GM12891 (cell line): ENCODE measurements around the gene CATSPERE.

Experiments used
- PAX5 ChIP-seq: IDR thresholded peaks from 2 replicates; pipeline ENCODE4 v1.6.1; 2011; ENCODE audit warnings: low read length, moderate library complexity, mild to moderate bottlenecking; ENCODE audit not compliant: insufficient read depth, severe bottlenecking
- POLR2A ChIP-seq: IDR thresholded peaks from 2 replicates; pipeline ENCODE4 v1.6.1; 2011; ENCODE audit warnings: low read depth, low read length, control low read depth
- POLR2AphosphoS5 ChIP-seq: IDR thresholded peaks from 2 replicates; pipeline ENCODE4 v1.6.1; 2011; ENCODE audit warnings: low read depth, low read length, control low read depth
- POU2F2 ChIP-seq: IDR thresholded peaks from 2 replicates; pipeline ENCODE4 v1.6.1; 2011; ENCODE audit warnings: low read depth, mild to moderate bottlenecking, control low read depth, low read length, moderate library complexity
- SPI1 ChIP-seq: IDR thresholded peaks from 2 replicates; pipeline ENCODE4 v1.6.1; 2011; ENCODE audit warnings: low read depth, low read length, control low read depth
- TAF1 ChIP-seq: IDR thresholded peaks from 2 replicates; pipeline ENCODE4 v1.6.1; 2011; ENCODE audit warnings: low read depth, low read length, control low read depth

GRCh38 chr1:244636488-244637259 is 175.6 kb downstream of the CATSPERE start:
- TF ChIP-seq TAF1 (no peak), POLR2A (no peak), POLR2AphosphoS5 (no peak), SPI1 (no peak), PAX5 (no peak), POU2F2 (no peak)
